Esophagus muscularis mucosa (tissue), 4 donors: Measurements from ENCODE around the gene TOM1. TPM values are rescaled to one million over a fixed set of nuclear protein-coding genes. Genes with fewer than 3 reads are reported as not detected.

ENCODE experiments used
- DNase-seq: peaks from one replicate; pipeline ENCODE4 v3.0.0-alpha.2; 2017; ENCODE audit errors: extremely low spot score
- H3K27ac ChIP-seq, 4 donors: fragments of 200-600 bp; sonication (generic); replicated peaks in 1 of 4; 1 replicate in 3 of 4; 2 replicates in 1 of 4; pipeline ENCODE4 v1.5.1; 2016 to 2019; ENCODE audit warnings: mild to moderate bottlenecking in 1 of 4
- H3K27me3 ChIP-seq, 4 donors: fragments of 200-600 bp; sonication (generic); one replicate each; pipeline versions ENCODE4 v1.5.1 to v1.6.0; 2016 to 2019
- H3K36me3 ChIP-seq, 4 donors: fragments of 200-600 bp; sonication (generic); one replicate each; pipeline ENCODE4 v1.5.1; 2016 to 2019
- H3K4me1 ChIP-seq, 4 donors: fragments of 200-600 bp; sonication (generic); one replicate each; pipeline ENCODE4 v1.5.1; 2016 to 2019
- H3K4me3 ChIP-seq, 4 donors: fragments of 200-600 bp; sonication (generic); 1 replicate in 2 of 4; 2 replicates in 2 of 4; pipeline ENCODE4 v1.5.1; 2016 to 2019; ENCODE audit warnings: mild to moderate bottlenecking in 4 of 4, moderate library complexity in 1 of 4
- H3K9me3 ChIP-seq, 4 donors: fragments of 200-600 bp; sonication (generic); 1 replicate in 3 of 4; 2 replicates in 1 of 4; pipeline ENCODE4 v1.5.1; 2016 to 2019
- CTCF ChIP-seq, 3 experiments: fragments of 200-600 bp in 2 of 3; fragments of 450-650 bp in 1 of 3; sonication (generic) in 2 of 3; IDR thresholded peaks; one replicate each; pipeline ENCODE4 v1.5.1; 2017 to 2019; ENCODE audit warnings: antibody characterized with exemption in 3 of 3, mild to moderate bottlenecking in 2 of 3, moderate library complexity in 1 of 3
- EP300 ChIP-seq: sonication (generic); formaldehyde crosslinking; IDR thresholded peaks from one replicate; pipeline ENCODE4 v1.6.1; 2017; ENCODE audit warnings: antibody characterized with exemption
- POLR2A ChIP-seq: fragments of 450-650 bp; IDR thresholded peaks from one replicate; pipeline ENCODE4 v1.6.1; 2017; ENCODE audit warnings: antibody characterized with exemption, moderate library complexity, mild to moderate bottlenecking, low read depth
- POLR2AphosphoS5 ChIP-seq, 2 donors: sonication (generic); formaldehyde crosslinking; IDR thresholded peaks; one replicate each; pipeline ENCODE4 v1.6.1; 2017; ENCODE audit warnings: antibody characterized with exemption in 2 of 2
- WGBS: methylation state at CpG from one replicate; pipeline ENCODE4 v1.1.5; 2018; 5-methylcytosine and 5-hydroxymethylcytosine counted together
- intact Hi-C: fragments of 100-400 bp; cut with DNase I; formaldehyde crosslinking; loops from one replicate; pipeline ENCODE4 v1.15.1; 2023
- total RNA-seq, 4 donors: library from RNA; depleted of rRNA; stranded (reverse); fragments of >200 nt; gene quantifications; one replicate each; pipeline versions ENCODE4 v1.1.0 to v1.2.1, GENCODE V29; 2016

The TOM1 gene
- total RNA-seq, 4 donors from 2014 or later = 22.8 to 44.6 (median 35.8) TPM

DNA sequence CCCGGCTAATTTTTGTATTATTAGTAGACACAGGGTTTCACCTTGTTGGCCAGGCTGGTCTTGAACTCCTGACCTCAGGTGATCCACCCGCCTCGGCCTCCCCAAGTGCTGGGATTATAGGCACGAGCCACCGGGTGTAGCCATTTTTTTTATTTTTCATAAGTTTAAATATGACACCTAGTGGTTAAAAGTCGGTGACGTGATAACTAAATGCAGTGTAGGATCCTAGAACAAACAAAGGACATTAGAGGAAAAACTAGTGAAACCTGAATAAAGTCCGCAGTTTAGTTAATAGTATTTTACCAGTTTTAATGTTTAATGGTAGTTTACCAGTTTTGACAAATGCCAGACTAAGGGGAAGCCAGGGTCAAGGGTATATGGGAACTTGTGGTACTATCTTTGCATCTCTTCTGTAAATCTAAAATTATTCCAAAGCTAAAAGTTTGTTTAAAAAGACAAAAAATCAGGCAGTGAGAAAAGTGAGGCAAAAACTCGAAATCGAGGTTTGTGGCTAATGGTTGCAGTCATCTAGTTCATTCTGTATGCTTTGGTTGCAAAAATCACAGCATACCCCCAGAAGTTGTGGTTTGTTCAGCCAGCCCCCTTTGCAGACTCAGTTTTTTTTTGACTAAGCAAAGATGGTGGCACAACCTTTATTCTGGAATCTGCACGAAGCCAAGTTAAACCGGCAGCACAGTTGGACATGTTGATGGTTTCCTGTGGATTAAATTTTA, 29.6 kb downstream of the TOM1 start:
- H3K4me3 ChIP-seq = no peak overlapping the region
- H3K9me3 ChIP-seq = no peaks in the 10 kb centered on the region
- H3K27ac ChIP-seq = peak overlapping the region in 2 of 4 donors; percentile 66 to 77
- TF ChIP-seq CTCF (IDR thresholded peaks at IDR 0.05) (no peak), POLR2AphosphoS5 (IDR thresholded peaks at IDR 0.05) (no peak), POLR2A (no peak), EP300 (no peak)
- intact Hi-C loops = no loop called here
- DNase-seq = no peak
- peaks cover 11 to 21% (median 11%) of the 10 kb centered on the region in 4 donors for H3K4me1 ChIP-seq
- 84% methylated on average over 12 of the region's 12 CpGs for WGBS
- H3K27me3 ChIP-seq = no peaks in the 10 kb centered on the region
- peaks cover 63 to 100% (median 92%) of the 10 kb centered on the region in 4 donors for H3K36me3 ChIP-seq

- H3K9me3 ChIP-seq = no peaks in the 10 kb centered on the region
- TF ChIP-seq CTCF (IDR thresholded peaks at IDR 0.05) = no peak
- TF ChIP-seq POLR2AphosphoS5 (IDR thresholded peaks at IDR 0.05) = peak; percentile 80 to 85
- no peak for TF ChIP-seq POLR2A
- no peaks in the 10 kb centered on the region for H3K27me3 ChIP-seq
- peak; percentile 95 for DNase-seq
- peak overlapping the region; percentile 42 to 77 (median 68) for H3K27ac ChIP-seq
- no peak overlapping the region for H3K4me3 ChIP-seq
- intact Hi-C loops = no loop called here
- H3K36me3 ChIP-seq = peaks cover 55 to 100% (median 92%) of the 10 kb centered on the region in 4 donors
- H3K4me1 ChIP-seq = peaks cover 11 to 21% (median 11%) of the 10 kb centered on the region in 4 donors
- 48% methylated on average over 16 of the region's 16 CpGs for WGBS
Observed at GRCh38 chr22:35330258-35330861, 30.7 kb downstream of the TOM1 start.

DNA sequence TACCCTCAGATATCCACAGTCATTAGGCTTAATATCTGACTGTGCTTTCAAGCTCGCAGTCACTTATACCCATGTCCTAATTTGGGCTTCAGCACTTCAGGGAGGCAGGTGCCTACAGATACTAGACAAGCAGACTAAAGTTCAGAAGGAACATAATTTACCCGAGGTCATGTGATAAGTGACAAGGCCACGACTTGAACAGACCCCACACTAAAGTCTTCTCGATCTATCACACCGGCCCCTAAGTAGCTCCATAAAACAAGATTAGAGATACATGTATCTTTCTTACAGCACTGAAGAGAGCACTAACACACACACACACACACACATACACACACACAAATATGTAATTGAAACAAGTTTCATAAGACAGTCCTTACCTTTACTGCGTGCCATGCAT, 32.6 kb downstream of the TOM1 start:
- no peak for DNase-seq
- WGBS = 90% methylated on average over 6 of the region's 6 CpGs
- TF ChIP-seq EP300 = no peak
- no peak for TF ChIP-seq CTCF (IDR thresholded peaks at IDR 0.05)
- TF ChIP-seq POLR2AphosphoS5 (IDR thresholded peaks at IDR 0.05) = no peak
- TF ChIP-seq POLR2A = no peak
- H3K9me3 ChIP-seq = no peaks in the 10 kb centered on the region
- H3K36me3 ChIP-seq = peaks cover 52 to 100% (median 92%) of the 10 kb centered on the region in 4 donors
- intact Hi-C loops = no loop called here
- H3K27me3 ChIP-seq = no peaks in the 10 kb centered on the region
- H3K4me3 ChIP-seq = no peak overlapping the region
- H3K27ac ChIP-seq = no peak overlapping the region
- H3K4me1 ChIP-seq = peaks cover 11 to 21% (median 11%) of the 10 kb centered on the region in 4 donors

DNA sequence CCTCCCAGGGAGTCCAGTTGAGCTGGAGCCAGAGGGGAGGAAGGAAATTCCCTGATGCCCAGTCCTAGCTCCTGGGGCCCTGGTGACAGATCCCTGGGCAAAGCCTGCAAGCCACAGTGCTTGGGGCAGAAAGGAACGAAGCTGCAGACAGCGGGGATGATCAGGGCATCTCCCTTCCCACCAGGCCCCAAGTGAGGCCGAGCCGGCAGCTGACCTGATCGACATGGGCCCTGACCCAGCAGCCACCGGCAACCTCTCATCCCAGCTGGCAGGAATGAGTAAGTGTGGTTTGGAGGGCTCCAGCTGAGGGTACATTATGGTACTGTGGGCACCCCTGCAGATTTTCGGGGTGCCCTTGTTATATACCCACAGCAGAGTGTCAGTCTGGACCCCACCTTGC, 33.5 kb downstream of the TOM1 start:
- Histone ChIP-seq H3K27me3 (no peaks in the 10 kb centered on the region), H3K36me3 (peaks cover 43 to 100% (median 92%) of the 10 kb centered on the region in 4 donors), H3K4me3 (no peak overlapping the region), H3K9me3 (no peaks in the 10 kb centered on the region), H3K4me1 (peaks cover 11 to 21% (median 11%) of the 10 kb centered on the region in 4 donors), H3K27ac (no peak overlapping the region)
- 100% methylated on average over 3 of the region's 7 CpGs for WGBS
- TF ChIP-seq POLR2A (no peak), CTCF (IDR thresholded peaks at IDR 0.05) (no peak), EP300 (no peak), POLR2AphosphoS5 (IDR thresholded peaks at IDR 0.05) (no peak)
- no peak for DNase-seq
- intact Hi-C loops = no loop called here
